K562 treated with DMSO at 1 percent for 24 hours (cell line): ENCODE results near the gene SLC25A31. TPM values are rescaled to one million over a fixed set of nuclear protein-coding genes. Genes with fewer than 3 reads are reported as not detected.

Source experiments
- total RNA-seq: library from RNA; unstranded; fragments of 300-600 nt; gene quantifications from 2 replicates; pipeline ENCODE4 v1.2.3, GENCODE V29; 2022; ENCODE audit warnings: low read depth; ENCODE audit not compliant: insufficient read depth

Gene SLC25A31
- not detected in 2 replicates for total RNA-seq

DNA sequence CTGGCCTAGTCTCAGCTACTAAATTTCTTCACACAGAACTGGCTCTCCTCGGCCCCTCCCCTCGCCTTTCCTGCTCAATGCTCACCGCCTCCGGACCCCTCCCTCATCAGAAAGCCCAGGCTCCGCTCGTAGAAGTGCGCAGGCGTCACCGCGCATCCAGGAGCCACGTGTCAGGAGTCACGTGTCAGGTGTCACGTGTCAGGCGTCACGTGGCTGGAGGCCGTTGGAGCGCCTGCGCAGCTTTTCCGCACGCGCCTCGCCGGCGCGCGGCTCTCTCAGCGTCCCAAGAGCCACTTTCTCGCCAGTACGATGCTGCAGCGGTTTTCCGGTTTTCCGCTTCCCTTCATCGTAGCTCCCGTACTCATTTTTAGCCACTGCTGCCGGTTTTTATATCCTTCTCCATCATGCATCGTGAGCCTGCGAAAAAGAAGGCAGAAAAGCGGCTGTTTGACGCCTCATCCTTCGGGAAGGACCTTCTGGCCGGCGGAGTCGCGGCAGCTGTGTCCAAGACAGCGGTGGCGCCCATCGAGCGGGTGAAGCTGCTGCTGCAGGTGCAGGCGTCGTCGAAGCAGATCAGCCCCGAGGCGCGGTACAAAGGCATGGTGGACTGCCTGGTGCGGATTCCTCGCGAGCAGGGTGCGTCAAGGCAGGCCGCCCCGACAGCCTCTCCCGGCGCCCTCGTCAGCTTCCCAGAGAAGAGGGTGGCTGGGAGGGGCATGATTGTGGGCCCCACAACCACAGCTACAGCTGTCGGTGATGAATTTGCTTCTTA lies at the start of gene SLC25A31:
Gene SLC25A31, plus strand, starts transcription at position 259 of the 772 bp plus-strand sequence. Its CDS starts 146 bp downstream, at position 405.

GRCh38 chr4:127782275-127783025 lies 52.2 kb downstream of the SLC25A31 start, which contains the start of gene HSPA4L:
TSS of gene HSPA4L (plus strand) at chr4:127782322. CDS start at chr4:127782551, 229 bp downstream.

Other genes starting within 250 kb of the SLC25A31 start
- gene INTU, start 97.4 kb upstream of the SLC25A31 start, total RNA-seq: 0.87 and 1.1 TPM in 2 replicates
- gene HSPA4L, start 51.9 kb downstream of the SLC25A31 start, total RNA-seq: 9.3 and 10.2 TPM in 2 replicates
- gene PLK4, start 150.5 kb downstream of the SLC25A31 start, total RNA-seq: 21.7 and 23.0 TPM in 2 replicates
- gene MFSD8, start 234.8 kb downstream of the SLC25A31 start, total RNA-seq: 6.5 and 9.2 TPM in 2 replicates
- 7.5 and 8.7 TPM in 2 replicates for gene ABHD18, start 235.0 kb downstream of the SLC25A31 start, total RNA-seq